Measurements from ENCODE around the gene RPTOR. TPM values are rescaled to one million over a fixed set of nuclear protein-coding genes. Genes with fewer than 3 reads are reported as not detected.

RPTOR gene
- total RNA-seq, 1 donor from 2014 or later: 65.9 TPM

Other genes starting within 250 kb of the RPTOR start
- 26.8 and 28.1 TPM in 2 replicates for gene ENDOV, start 129.7 kb upstream of the RPTOR start, total RNA-seq
- gene NPTX1, start 68.2 kb upstream of the RPTOR start, total RNA-seq: 0.20 and 0.22 TPM in 2 replicates